Fibroblast of lung (primary cell): ENCODE data around the gene CACNB4. TPM values are rescaled to one million over a fixed set of nuclear protein-coding genes. Genes with fewer than 3 reads are reported as not detected.

Source experiments
- DNase-seq, 2 donors: peaks; one replicate each; pipeline versions ENCODE4 v3.0.0 to v3.0.0-alpha.2; 2010; ENCODE audit warnings: low read depth in 2 of 2
- H2AFZ ChIP-seq: 2 replicates; pipeline ENCODE4 v1.5.1; 2012; ENCODE audit warnings: low read length, control low read depth, inconsistent platforms
- H3K27ac ChIP-seq: 2 replicates; pipeline ENCODE4 v1.5.1; 2011; ENCODE audit warnings: low read length, control low read depth; ENCODE audit not compliant: insufficient read depth
- H3K27me3 ChIP-seq: 2 replicates; pipeline ENCODE4 v1.5.1; 2011; ENCODE audit warnings: mild to moderate bottlenecking, low read length; ENCODE audit not compliant: control insufficient read depth, insufficient read depth
- H3K36me3 ChIP-seq: 2 replicates; pipeline ENCODE4 v1.5.1; 2011; ENCODE audit warnings: low read length; ENCODE audit not compliant: control insufficient read depth, insufficient read depth
- H3K4me1 ChIP-seq: 2 replicates; pipeline ENCODE4 v1.5.1; 2011; ENCODE audit warnings: low read length; ENCODE audit not compliant: control insufficient read depth, insufficient read depth; ENCODE audit errors: extremely low read depth
- H3K4me2 ChIP-seq: 2 replicates; pipeline ENCODE4 v1.5.1; 2011; ENCODE audit warnings: low read length, control low read depth; ENCODE audit not compliant: insufficient read depth; ENCODE audit errors: extremely low read depth
- H3K4me3 ChIP-seq, 4 experiments: fragments of 200-600 bp in 1 of 4; sonication (generic) in 1 of 4; replicated peaks in 1 of 4; 2 replicates each; pipeline ENCODE4 v1.5.1; 2011 to 2016; ENCODE audit warnings: low read length in 4 of 4, low read depth in 3 of 4, mild to moderate bottlenecking in 3 of 4, control low read depth in 2 of 4, inconsistent platforms in 1 of 4, mixed read lengths in 1 of 4; ENCODE audit not compliant: insufficient read depth in 1 of 4; ENCODE audit errors: control extremely low read depth in 1 of 4
- H3K79me2 ChIP-seq: 2 replicates; pipeline ENCODE4 v1.5.1; 2012; ENCODE audit warnings: mild to moderate bottlenecking, low read length, inconsistent platforms; ENCODE audit not compliant: control insufficient read depth, insufficient read depth
- H3K9ac ChIP-seq: 2 replicates; pipeline ENCODE4 v1.5.1; 2011; ENCODE audit warnings: mild to moderate bottlenecking, low read length, control low read depth; ENCODE audit not compliant: insufficient read depth
- H3K9me3 ChIP-seq: 2 replicates; pipeline ENCODE4 v1.5.1; 2012; ENCODE audit warnings: low read depth, low read length; ENCODE audit not compliant: control insufficient read depth, insufficient read depth
- H4K20me1 ChIP-seq: 2 replicates; pipeline ENCODE4 v1.5.1; 2011; ENCODE audit warnings: low read length; ENCODE audit not compliant: control insufficient read depth, insufficient read depth; ENCODE audit errors: extremely low read depth
- CTCF ChIP-seq, 2 donors: IDR thresholded peaks in 1 of 2; conservative IDR thresholded peaks in 1 of 2; 1 replicate in 1 of 2; 2 replicates in 1 of 2; pipeline ENCODE4 v1.5.1; 2011 to 2012; ENCODE audit warnings: low read length in 2 of 2, control low read depth in 1 of 2, inconsistent platforms in 1 of 2, low read depth in 1 of 2, mild to moderate bottlenecking in 1 of 2
- EZH2 ChIP-seq: IDR thresholded peaks from 2 replicates; pipeline ENCODE4 v1.5.1; 2012; ENCODE audit warnings: low read length, control low read depth, mild to moderate bottlenecking; ENCODE audit errors: missing control alignments
- polyA plus RNA-seq, 2 donors: library from polyadenylated mRNA; depleted of rRNA in 1 of 2; stranded (reverse) in 1 of 2; unstranded in 1 of 2; fragments of >200 nt; gene quantifications; 2 replicates each; pipeline ENCODE4 v1.2.1, GENCODE V29; 2011 to 2012; ENCODE audit warnings: missing spikeins in 1 of 2
- total RNA-seq: library from RNA; depleted of rRNA; stranded (reverse); fragments of >200 nt; gene quantifications from 2 replicates; pipeline ENCODE4 v1.2.1, GENCODE V29; 2014

Gene CACNB4
- total and polyA plus RNA-seq, 2 donors (not counting 1 experiment from before 2014, with no cell fraction given), result 0.66 to 2.5 TPM

DNA sequence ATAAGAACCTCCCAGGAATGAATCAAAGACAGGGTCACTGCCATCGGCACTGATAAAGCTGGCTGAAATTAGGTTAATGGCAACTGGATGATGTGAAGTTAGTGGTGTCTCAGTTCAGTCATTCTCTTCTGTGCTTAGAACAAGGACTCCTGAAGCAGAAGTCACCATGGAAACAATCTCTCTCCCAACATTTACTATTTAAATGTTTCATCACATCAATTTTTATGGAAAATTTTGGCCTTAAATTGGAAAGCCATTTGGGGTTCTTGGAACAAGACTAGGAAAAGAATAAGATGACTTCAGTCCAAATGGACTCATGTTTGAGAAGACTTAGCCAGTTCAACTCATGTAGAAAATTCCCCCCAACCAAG lies 255.2 kb downstream of the CACNB4 start:
- Histone ChIP-seq H3K9ac (no peak overlapping the region), H3K4me3 (no peak overlapping the region), H3K79me2 (no peaks in the 10 kb centered on the region), H3K27me3 (no peaks in the 10 kb centered on the region), H3K9me3 (no peaks in the 10 kb centered on the region), H2AFZ (no peak overlapping the region), H3K27ac (no peak overlapping the region), H3K4me1 (no peaks in the 10 kb centered on the region), H4K20me1 (no peaks in the 10 kb centered on the region), H3K4me2 (no peak overlapping the region), H3K36me3 (no peaks in the 10 kb centered on the region)
- DNase-seq, result no peak
- TF ChIP-seq EZH2 (no peak), CTCF (conservative IDR thresholded peaks at IDR 0.05 in 1 of 2, IDR thresholded peaks at IDR 0.05 in 1 of 2; ENCODE audit: low read depth in 1 of 2, low read length in 2 of 2) (no peak)

DNA sequence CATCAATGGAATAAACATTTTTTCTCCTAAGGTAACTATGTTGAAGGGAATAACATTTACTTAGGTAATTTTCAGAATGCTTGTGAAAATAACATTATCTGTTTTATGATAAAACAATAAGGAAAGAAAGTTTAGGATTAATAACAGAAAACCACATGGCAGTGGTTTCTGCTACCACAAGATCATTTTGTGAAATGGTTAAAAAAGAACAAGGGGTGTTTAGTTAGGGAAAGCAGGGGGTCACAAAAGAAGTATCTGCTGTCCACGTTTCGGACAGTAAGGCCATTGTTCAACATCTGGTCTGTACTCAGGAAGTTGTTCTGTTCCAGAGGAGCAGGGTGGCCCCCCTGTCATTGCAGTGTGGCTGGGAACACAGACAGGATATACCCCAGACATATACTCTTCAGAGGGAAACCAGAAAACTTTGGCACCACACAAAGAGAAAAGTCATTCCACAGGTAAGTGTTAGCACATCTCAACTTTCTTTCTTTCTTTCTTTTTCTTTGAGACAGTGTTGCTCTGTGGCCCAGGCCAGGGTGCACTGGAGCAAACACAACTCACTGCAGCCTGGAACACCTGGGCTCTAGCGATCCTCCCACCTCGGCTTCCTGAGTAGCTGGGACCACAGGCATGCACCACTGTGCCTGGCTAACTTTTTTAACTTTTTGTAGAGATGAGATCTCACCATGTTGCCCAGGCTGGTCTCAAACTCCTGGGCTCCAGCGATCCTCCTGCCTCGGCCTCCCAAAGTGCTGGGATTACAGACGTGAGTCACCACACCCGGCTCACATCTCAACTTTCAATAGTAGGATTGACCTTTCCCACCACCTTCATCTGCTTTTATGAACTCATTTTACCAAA lies 255.8 kb downstream of the CACNB4 start:
- no peak overlapping the region for H3K4me3 ChIP-seq
- no peaks in the 10 kb centered on the region for H3K36me3 ChIP-seq
- H3K4me1 ChIP-seq, result no peaks in the 10 kb centered on the region
- no peaks in the 10 kb centered on the region for H3K9me3 ChIP-seq
- H2AFZ ChIP-seq, result no peak overlapping the region
- TF ChIP-seq CTCF (conservative IDR thresholded peaks at IDR 0.05 in 1 of 2, IDR thresholded peaks at IDR 0.05 in 1 of 2; ENCODE audit: low read depth in 1 of 2, low read length in 2 of 2), result no peak
- TF ChIP-seq EZH2, result no peak
- H3K79me2 ChIP-seq, result no peaks in the 10 kb centered on the region
- H3K27me3 ChIP-seq, result no peaks in the 10 kb centered on the region
- H4K20me1 ChIP-seq, result no peaks in the 10 kb centered on the region
- DNase-seq, result no peak
- no peak overlapping the region for H3K27ac ChIP-seq
- H3K4me2 ChIP-seq, result no peak overlapping the region
- no peak overlapping the region for H3K9ac ChIP-seq

GRCh38 chr2:151841047-151841424 lies 257.8 kb downstream of the CACNB4 start:
- Histone ChIP-seq H3K27ac (no peak overlapping the region), H4K20me1 (no peaks in the 10 kb centered on the region), H3K27me3 (no peaks in the 10 kb centered on the region), H2AFZ (no peak overlapping the region), H3K9me3 (no peaks in the 10 kb centered on the region), H3K4me3 (no peak overlapping the region), H3K9ac (no peak overlapping the region), H3K36me3 (no peaks in the 10 kb centered on the region), H3K4me2 (no peak overlapping the region), H3K4me1 (no peaks in the 10 kb centered on the region), H3K79me2 (no peaks in the 10 kb centered on the region)
- TF ChIP-seq EZH2 (no peak), CTCF (conservative IDR thresholded peaks at IDR 0.05 in 1 of 2, IDR thresholded peaks at IDR 0.05 in 1 of 2; ENCODE audit: low read depth in 1 of 2, low read length in 2 of 2) (no peak)
- DNase-seq, result no peak
